Measurements from ENCODE around the gene SLC19A2.
A peak's percentile ranks its signal among the peaks of the same experiment; 100 is the strongest.

The SLC19A2 gene

DNA sequence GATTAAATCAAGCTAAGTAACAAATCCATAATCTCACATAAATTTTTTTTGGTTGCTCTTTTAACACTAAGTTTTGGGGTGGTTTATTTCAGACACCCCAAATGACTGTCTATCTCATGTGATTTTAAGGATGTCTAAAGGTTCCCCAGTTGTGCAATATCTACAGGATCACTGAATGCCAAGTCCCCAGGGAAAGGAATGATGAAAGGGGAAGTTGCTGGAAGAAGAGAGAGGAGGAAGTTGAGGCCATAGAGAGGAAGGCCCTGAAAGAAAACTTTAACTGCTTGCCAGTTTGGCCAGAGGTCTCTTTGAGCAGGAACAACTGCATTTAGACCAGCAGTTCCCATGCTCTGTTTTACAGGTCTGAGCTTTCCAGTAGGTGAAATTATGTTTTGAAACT, 27.5 kb upstream of the SLC19A2 start:
- Histone ChIP-seq H3K27me3 (replicated peaks) (no peaks in the 10 kb centered on the region), H3K36me3 (replicated peaks) (no peaks in the 10 kb centered on the region), H3K4me3 (ENCODE audit: low read depth, low read length) (no peak overlapping the region), H3K27ac (no peak overlapping the region)
- in situ Hi-C loops (cut with HindIII; ENCODE audit: low pct_ligation_motif_present, low sequenced_read_pairs), result no loop called here
- DNase-seq, result no peak
- TF ChIP-seq, protein P1, sequence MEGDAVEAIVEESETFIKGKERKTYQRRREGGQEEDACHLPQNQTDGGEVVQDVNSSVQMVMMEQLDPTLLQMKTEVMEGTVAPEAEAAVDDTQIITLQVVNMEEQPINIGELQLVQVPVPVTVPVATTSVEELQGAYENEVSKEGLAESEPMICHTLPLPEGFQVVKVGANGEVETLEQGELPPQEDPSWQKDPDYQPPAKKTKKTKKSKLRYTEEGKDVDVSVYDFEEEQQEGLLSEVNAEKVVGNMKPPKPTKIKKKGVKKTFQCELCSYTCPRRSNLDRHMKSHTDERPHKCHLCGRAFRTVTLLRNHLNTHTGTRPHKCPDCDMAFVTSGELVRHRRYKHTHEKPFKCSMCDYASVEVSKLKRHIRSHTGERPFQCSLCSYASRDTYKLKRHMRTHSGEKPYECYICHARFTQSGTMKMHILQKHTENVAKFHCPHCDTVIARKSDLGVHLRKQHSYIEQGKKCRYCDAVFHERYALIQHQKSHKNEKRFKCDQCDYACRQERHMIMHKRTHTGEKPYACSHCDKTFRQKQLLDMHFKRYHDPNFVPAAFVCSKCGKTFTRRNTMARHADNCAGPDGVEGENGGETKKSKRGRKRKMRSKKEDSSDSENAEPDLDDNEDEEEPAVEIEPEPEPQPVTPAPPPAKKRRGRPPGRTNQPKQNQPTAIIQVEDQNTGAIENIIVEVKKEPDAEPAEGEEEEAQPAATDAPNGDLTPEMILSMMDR (IDR thresholded peaks at IDR 0.05; ENCODE audit: low read depth, low read length, missing control alignments), result no peak

DNA sequence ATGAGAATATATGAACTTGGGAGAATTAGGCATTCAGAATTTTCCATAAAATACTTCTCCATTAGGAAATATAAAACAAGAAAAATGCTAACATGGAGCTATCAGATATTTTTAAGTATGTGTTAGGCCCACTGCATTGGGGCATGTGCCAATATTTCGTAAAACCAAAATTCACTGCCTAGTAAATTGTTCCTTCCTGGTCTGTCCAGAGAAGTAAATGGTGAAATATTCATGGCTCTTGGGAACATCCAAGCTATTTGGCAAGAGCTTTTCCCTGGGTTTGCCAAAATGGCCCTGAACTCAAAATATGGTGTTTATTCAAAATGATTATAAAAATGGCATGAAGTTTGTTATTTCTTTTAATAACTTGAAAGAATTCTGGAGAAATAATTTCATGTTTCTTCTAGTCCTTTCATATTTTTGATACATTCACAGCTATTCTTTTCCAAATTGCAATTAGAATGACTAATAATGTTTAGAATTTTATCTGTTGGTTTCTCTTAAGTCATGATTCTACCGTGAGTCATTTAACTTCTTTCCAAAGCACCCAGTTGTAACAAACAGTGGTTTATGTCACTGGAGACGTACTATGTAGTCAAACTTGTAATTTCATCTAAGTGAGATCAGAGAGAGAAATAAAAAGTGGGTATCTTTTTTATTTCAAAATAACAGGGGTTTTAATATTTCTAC, 25.7 kb upstream of the SLC19A2 start:
- no peaks in the 10 kb centered on the region for H3K36me3 ChIP-seq (replicated peaks)
- TF ChIP-seq, protein P1 (IDR thresholded peaks at IDR 0.05; ENCODE audit: low read depth, low read length, missing control alignments), result no peak

DNA sequence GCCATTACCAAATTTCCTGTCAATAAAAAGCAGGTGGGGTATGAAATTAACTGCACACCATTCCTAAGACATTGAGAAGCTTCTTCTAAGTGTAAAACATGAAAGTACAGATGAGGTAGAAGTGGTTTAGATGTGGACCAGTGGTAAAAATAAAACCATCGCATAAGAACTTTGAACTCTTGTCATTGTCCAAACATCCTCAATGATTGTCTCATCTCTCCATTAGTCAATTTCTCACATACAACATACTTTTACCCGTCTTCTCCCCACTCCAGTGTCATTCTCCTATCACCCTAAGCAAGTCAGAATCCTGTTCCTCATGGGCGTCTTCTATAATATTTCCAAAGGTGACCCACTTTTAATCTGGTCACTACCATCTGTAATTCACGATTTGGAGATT, 24.3 kb upstream of the SLC19A2 start:
- in situ Hi-C loops (cut with HindIII; ENCODE audit: low pct_ligation_motif_present, low sequenced_read_pairs), result no loop called here
- DNase-seq, result no peak

More for the DNA sequence above, 25.7 kb upstream of the SLC19A2 start:
- in situ Hi-C loops (cut with HindIII; ENCODE audit: low pct_ligation_motif_present, low sequenced_read_pairs), result no loop called here
- no peak overlapping the region for H3K4me3 ChIP-seq (ENCODE audit: low read depth, low read length)
- peak; percentile 46 for DNase-seq
- H3K27me3 ChIP-seq (replicated peaks), result no peaks in the 10 kb centered on the region
- H3K27ac ChIP-seq, result peak overlapping the region; percentile 18

DNA sequence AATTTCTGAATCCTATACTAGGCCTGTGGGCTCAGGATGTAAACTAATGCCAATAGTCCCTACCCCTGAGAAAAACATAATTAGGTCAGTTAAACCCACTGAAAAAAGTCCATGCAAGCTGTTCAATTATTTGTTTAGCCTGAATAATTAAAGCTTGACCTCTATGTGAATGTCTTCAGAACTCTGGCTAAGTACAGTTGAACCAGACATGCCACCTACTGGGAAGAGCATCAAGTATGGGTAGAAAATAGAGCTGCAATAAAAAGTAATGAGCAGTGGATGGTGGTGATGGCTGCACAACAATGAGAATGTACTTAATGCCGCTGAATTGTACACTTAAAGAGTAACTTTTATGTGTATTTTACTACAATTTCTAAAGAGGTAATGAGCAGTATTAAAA, 23.6 kb upstream of the SLC19A2 start:
- no peak overlapping the region for H3K4me3 ChIP-seq (ENCODE audit: low read depth, low read length)
- DNase-seq, result no peak
- H3K27me3 ChIP-seq (replicated peaks), result no peaks in the 10 kb centered on the region
- H3K27ac ChIP-seq, result no peak overlapping the region
- TF ChIP-seq, protein P1 (IDR thresholded peaks at IDR 0.05; ENCODE audit: low read depth, low read length, missing control alignments), result no peak
- in situ Hi-C loops (cut with HindIII; ENCODE audit: low pct_ligation_motif_present, low sequenced_read_pairs), result no loop called here
- no peaks in the 10 kb centered on the region for H3K36me3 ChIP-seq (replicated peaks)

More for the DNA sequence above, 24.3 kb upstream of the SLC19A2 start:
- H3K36me3 ChIP-seq (replicated peaks), result no peaks in the 10 kb centered on the region
- TF ChIP-seq, protein P1 (IDR thresholded peaks at IDR 0.05; ENCODE audit: low read depth, low read length, missing control alignments), result no peak
- H3K27ac ChIP-seq, result no peak overlapping the region
- no peak overlapping the region for H3K4me3 ChIP-seq (ENCODE audit: low read depth, low read length)
- no peaks in the 10 kb centered on the region for H3K27me3 ChIP-seq (replicated peaks)

DNA sequence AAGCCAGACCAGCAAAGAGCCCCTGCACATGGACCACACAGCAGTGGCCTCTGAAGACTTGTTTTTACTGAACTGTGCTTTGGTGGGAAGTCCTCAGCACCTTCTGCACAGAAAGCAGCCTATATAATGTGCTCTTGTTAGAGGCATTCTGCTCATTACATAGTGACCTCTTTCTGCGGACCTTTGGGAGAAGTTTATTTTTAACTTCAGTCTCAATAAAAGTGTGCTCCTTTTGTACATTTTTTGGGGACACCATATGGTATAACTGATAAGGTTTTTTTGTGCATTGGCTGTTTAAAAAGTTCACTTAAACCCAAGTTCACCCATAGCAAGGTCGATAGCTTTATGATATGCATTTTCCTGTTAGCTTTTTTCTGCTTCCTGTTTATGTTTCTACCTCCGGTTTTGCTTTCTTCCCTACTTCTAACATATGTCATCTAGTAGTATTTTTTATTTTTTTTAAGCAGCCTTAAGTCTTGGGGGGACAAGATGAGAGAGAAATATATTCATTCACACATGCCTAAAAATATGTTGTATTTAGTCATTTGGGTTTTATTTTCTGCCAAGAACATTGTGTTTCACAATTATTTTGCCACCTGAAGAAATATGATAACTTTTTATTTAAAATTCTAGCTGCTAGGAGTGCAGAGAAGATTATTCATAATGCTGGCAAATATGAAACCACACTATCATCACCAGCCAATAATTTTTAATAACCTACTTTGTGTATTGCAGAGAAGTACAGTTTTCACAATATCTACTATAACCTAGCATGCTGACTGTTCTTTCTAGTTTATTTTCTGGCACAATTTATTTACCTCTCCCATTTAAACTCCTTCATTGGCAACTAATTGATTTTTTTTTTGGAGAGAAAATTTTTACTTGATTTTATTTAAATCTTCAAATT, 22.9 kb upstream of the SLC19A2 start:
- DNase-seq, result no peak
- in situ Hi-C loops (cut with HindIII; ENCODE audit: low pct_ligation_motif_present, low sequenced_read_pairs), result no loop called here
- Histone ChIP-seq H3K27me3 (replicated peaks) (no peaks in the 10 kb centered on the region), H3K4me3 (ENCODE audit: low read depth, low read length) (no peak overlapping the region), H3K36me3 (replicated peaks) (no peaks in the 10 kb centered on the region), H3K27ac (no peak overlapping the region)
- TF ChIP-seq, protein P1 (IDR thresholded peaks at IDR 0.05; ENCODE audit: low read depth, low read length, missing control alignments), result no peak

Measured in brain microvascular endothelial cell (primary cell).